ENCODE measurements around the gene FOXO3. TPM values are rescaled to one million over a fixed set of nuclear protein-coding genes. Genes with fewer than 3 reads are reported as not detected.
A peak's percentile ranks its signal among the peaks of the same experiment; 100 is the strongest.
"Not testable (repeated sequence)": the region's sequence is repeated elsewhere in the genome, so short reads cannot be mapped to it uniquely, and the experiment has no call there.

The FOXO3 gene
- total RNA-seq, 1 donor from 2014 or later: 60.1 TPM

- Histone ChIP-seq H3K27ac (peak overlapping the region; percentile 100), H3K9me3 (no peaks in the 10 kb centered on the region), H3K4me3 (peak overlapping the region; percentile 79), H3K4me1 (peaks cover 46% of the 10 kb centered on the region), H3K36me3 (no peaks in the 10 kb centered on the region), H3K27me3 (ENCODE audit: low read depth) (no peaks in the 10 kb centered on the region)
- ATAC-seq: peak; percentile 1 to 5
- TF ChIP-seq CTCF (IDR thresholded peaks at IDR 0.05): no peak
- intact Hi-C loops (cut with DNase I): no loop called here
- DNase-seq: peak; percentile 77
Observed at GRCh38 chr6:108559884-108560462, 744 bp upstream of the FOXO3 start.

- H3K27me3 ChIP-seq (ENCODE audit: low read depth); intact Hi-C loops (cut with DNase I); DNase-seq; H3K36me3 ChIP-seq; ATAC-seq; H3K9me3 ChIP-seq: not testable (repeated sequence)
- Histone ChIP-seq H3K4me1 (peaks cover 48% of the 10 kb centered on the region), H3K27ac (peak overlapping the region; percentile 100), H3K4me3 (peak overlapping the region; percentile 79)
Observed at GRCh38 chr6:108561309-108561647, 561 bp downstream of the FOXO3 start.

- Histone ChIP-seq H3K27me3 (ENCODE audit: low read depth) (no peaks in the 10 kb centered on the region), H3K4me3 (peak overlapping the region; percentile 79), H3K27ac (peak overlapping the region; percentile 100), H3K4me1 (peaks cover 48% of the 10 kb centered on the region), H3K36me3 (peaks cover 2% of the 10 kb centered on the region), H3K9me3 (no peaks in the 10 kb centered on the region)
- intact Hi-C loops (cut with DNase I): no loop called here
- ATAC-seq: no peak
- peak; percentile 61 for DNase-seq
- no peak for TF ChIP-seq CTCF (IDR thresholded peaks at IDR 0.05)
Observed at GRCh38 chr6:108561742-108562502, 1.2 kb downstream of the FOXO3 start.

- H3K27ac ChIP-seq: peak overlapping the region; percentile 100
- DNase-seq: peak; percentile 77
- no peaks in the 10 kb centered on the region for H3K9me3 ChIP-seq
- peak; percentile 17 for TF ChIP-seq CTCF (IDR thresholded peaks at IDR 0.05)
- peak overlapping the region; percentile 79 for H3K4me3 ChIP-seq
- H3K36me3 ChIP-seq: peaks cover 8% of the 10 kb centered on the region
- H3K27me3 ChIP-seq (ENCODE audit: low read depth): no peaks in the 10 kb centered on the region
- intact Hi-C loops (cut with DNase I): no loop called here
- H3K4me1 ChIP-seq: peaks cover 48% of the 10 kb centered on the region
- ATAC-seq: peak; percentile 0 to 22
Observed at GRCh38 chr6:108562503-108562993, 1.8 kb downstream of the FOXO3 start.

GRCh38 chr6:108563292-108563691 is 2.6 kb downstream of the FOXO3 start:
- Histone ChIP-seq H3K4me3 (peak overlapping the region; percentile 79), H3K9me3 (no peaks in the 10 kb centered on the region), H3K27ac (peak overlapping the region; percentile 100), H3K36me3 (peaks cover 15% of the 10 kb centered on the region), H3K27me3 (ENCODE audit: low read depth) (no peaks in the 10 kb centered on the region), H3K4me1 (peaks cover 56% of the 10 kb centered on the region)
- no peak for TF ChIP-seq CTCF (IDR thresholded peaks at IDR 0.05)
- DNase-seq (no peak), ATAC-seq (no peak)
- intact Hi-C loops (cut with DNase I): no loop called here

- Histone ChIP-seq H3K4me3 (peak overlapping the region; percentile 79), H3K4me1 (peaks cover 64% of the 10 kb centered on the region)
Observed at GRCh38 chr6:108564178-108564577, 3.5 kb downstream of the FOXO3 start.

More at GRCh38 chr6:108564178-108564577, 3.5 kb downstream of the FOXO3 start:
- ATAC-seq (no peak), DNase-seq (no peak)
- intact Hi-C loops (cut with DNase I): no loop called here
- no peaks in the 10 kb centered on the region for H3K27me3 ChIP-seq (ENCODE audit: low read depth)
- peaks cover 22% of the 10 kb centered on the region for H3K36me3 ChIP-seq
- H3K9me3 ChIP-seq: no peaks in the 10 kb centered on the region
- peak overlapping the region; percentile 100 for H3K27ac ChIP-seq
- no peak for TF ChIP-seq CTCF (IDR thresholded peaks at IDR 0.05)

Data from lower lobe of right lung (tissue), 2 donors.